GM21786 (cell line): Measurements from ENCODE around the gene PLEKHG3.

ENCODE experiments used
- ATAC-seq: cut with Tn5 transposase; IDR thresholded peaks from one replicate; pipeline ENCODE4 v1.9.1; 2021; ENCODE audit not compliant: unreplicated experiment

The PLEKHG3 gene

GRCh38 chr14:64725879-64726584 is 21.8 kb downstream of the PLEKHG3 start:
- no peak for ATAC-seq

- ATAC-seq = no peak
These were observed 22.3 kb downstream of the PLEKHG3 start for GRCh38 chr14:64726585-64726890.

DNA sequence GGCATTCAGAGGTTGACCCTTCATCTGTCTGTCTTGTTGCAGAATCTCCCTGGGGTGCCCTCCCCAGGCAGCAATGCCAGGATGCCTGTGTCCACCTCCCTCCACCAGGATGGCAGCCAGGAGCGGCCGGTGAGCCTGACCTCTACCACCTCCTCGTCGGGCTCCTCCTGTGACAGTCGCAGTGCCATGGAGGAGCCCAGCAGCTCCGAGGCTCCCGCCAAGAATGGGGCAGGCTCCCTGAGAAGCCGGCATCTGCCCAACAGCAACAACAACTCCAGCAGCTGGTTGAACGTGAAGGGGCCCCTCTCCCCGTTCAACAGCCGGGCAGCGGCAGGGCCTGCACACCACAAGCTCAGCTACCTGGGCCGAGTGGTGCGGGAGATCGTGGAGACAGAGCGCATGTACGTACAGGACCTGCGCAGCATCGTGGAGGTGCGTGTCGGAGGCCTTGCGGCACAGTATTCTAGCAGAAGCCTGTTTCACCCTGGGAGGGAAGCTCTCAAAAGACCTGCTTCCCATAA is 23.4 kb downstream of the PLEKHG3 start:
- no peak for ATAC-seq

- no peak for ATAC-seq
These were observed 23.9 kb downstream of the PLEKHG3 start for GRCh38 chr14:64728106-64728505.

GRCh38 chr14:64728856-64729255 is 24.6 kb downstream of the PLEKHG3 start:
- no peak for ATAC-seq

DNA sequence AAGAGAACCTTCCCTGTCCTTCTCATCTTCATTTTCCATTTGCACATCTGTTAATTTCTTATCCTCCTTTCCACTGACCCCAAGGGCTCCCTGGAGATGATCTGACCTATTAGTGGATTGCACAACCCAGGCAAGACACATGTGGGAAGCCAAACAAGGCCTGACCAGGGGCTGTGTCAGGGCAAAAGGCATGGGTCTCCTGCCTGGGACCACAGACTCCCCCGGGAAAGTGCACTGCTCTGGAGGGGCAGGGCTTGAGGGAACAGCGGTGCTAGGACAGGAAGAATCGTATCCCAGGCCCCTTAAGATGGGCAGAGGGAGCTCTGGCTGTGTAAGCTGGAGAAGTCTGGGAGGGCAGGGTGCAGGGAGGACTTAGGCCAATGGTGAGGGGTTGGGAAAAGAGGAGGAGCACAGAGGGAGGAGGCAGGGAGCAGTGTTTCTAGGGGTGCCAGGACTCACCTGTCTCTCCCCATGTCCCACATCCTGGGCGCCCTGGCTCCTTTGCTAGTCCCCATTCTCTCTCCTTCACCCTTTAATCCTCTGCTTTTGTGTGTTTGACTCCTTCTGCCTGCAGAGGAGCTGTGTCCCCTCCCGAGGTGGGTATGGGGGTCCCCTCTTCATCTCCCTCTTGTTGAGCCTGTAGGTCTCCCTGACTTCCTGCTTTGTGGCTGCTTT is 25.3 kb downstream of the PLEKHG3 start:
- ATAC-seq = no peak

- ATAC-seq = no peak
These were observed 25.8 kb downstream of the PLEKHG3 start for GRCh38 chr14:64730061-64730440.

- ATAC-seq = no peak
These were observed 26.5 kb downstream of the PLEKHG3 start for GRCh38 chr14:64730681-64731080.

DNA sequence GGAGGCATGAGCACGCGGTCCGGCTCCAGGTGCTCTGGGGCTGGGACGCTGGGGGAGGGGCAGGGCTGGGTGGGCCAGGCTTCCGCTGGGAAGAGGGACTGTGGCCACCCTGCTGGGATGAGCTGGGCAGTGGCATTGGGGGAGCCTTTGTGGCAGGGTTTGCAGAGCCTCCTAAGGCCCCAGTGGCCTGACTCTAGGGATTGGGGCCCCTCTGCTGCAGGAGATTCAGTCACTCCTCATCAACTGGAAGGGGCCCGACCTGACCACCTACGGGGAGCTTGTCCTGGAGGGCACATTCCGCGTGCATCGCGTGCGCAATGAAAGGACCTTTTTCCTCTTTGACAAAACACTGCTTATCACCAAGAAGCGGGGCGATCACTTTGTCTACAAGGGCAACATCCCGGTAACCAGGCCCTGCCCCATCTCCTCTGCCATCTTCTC is 26.9 kb downstream of the PLEKHG3 start:
- ATAC-seq = no peak

GRCh38 chr14:64732066-64732465 is 27.8 kb downstream of the PLEKHG3 start:
- no peak for ATAC-seq

- ATAC-seq = no peak
These were observed 28.4 kb downstream of the PLEKHG3 start for GRCh38 chr14:64732536-64733120.

DNA sequence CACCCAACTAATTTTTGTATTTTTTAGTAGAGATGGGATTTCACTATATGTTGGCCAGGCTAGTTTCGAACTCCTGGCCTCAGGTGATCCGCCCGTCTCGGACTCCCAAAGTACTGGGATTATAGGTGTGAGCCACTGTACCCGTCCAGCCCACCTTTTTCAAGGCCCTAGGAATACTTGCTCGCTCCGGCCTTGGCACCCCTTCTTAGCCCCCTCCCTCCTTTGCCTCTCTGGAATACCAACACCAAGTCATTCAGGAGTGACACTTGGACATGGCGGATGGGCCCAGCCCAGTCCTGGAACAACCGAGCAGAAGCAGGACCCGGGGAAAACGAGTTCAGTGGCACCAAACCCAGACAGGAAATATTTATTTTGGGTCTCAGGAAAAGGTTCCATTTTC is 29.1 kb downstream of the PLEKHG3 start:
- no peak for ATAC-seq

DNA sequence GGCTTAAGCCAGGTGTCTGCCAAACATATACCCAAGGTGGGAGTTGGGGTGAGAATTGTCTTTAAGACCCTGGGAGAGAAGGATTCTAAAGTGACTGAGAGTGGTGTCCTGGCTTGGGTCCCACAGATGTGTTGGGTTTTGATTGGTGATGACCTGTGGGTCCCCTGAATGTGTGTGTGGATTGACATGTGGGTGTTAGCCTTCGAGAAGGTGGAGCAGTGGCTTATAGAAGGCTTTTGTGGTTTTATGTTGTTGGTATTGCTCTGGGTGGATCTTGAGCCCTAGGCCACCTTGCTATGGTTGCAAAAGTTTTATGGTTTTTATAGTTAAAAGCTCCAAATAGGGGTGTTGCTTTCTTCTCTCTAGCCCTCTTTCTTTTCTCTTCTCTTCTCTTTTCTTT is 29.7 kb downstream of the PLEKHG3 start:
- ATAC-seq = no peak

DNA sequence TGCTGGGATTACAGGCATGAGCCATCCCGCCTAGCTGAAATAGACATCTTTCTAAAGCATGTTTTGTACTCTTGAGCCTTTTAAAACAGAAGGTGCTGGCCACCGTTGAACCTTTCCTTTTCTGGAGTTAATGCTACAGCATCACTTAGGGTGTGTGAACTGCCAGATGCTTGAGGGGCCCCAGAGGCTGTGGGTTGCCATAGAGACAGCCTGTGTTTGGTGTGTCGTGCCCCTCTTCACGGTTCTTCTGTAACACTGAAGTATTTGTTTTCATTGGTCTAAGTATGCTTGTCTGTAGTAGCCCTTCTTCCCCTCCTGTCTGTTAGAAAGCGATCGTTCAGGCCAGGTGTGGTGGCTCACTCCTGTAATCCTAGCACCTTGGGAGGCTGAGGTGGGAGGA is 30.8 kb downstream of the PLEKHG3 start:
- ATAC-seq = no peak

- ATAC-seq = no peak
These were observed 32.3 kb downstream of the PLEKHG3 start for GRCh38 chr14:64736271-64737169.

GRCh38 chr14:64737391-64738280 is 33.4 kb downstream of the PLEKHG3 start:
- no peak for ATAC-seq

GRCh38 chr14:64738281-64738804 is 34.1 kb downstream of the PLEKHG3 start:
- no peak for ATAC-seq

DNA sequence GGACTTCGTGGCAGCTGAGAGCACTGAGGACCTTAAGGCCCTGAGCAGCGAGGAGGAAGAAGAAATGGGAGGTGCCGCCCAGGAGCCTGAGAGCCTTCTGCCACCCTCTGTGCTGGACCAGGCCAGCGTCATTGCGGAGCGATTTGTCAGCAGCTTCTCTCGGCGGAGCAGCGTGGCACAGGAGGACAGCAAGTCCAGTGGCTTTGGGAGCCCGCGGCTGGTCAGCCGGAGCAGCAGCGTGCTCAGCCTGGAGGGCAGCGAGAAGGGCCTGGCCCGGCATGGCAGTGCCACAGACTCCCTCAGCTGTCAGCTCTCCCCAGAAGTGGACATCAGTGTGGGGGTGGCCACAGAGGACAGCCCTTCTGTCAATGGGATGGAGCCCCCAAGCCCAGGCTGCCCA is 37.0 kb downstream of the PLEKHG3 start:
- ATAC-seq = no peak

- ATAC-seq = no peak
These were observed 37.7 kb downstream of the PLEKHG3 start for GRCh38 chr14:64741961-64742360.

DNA sequence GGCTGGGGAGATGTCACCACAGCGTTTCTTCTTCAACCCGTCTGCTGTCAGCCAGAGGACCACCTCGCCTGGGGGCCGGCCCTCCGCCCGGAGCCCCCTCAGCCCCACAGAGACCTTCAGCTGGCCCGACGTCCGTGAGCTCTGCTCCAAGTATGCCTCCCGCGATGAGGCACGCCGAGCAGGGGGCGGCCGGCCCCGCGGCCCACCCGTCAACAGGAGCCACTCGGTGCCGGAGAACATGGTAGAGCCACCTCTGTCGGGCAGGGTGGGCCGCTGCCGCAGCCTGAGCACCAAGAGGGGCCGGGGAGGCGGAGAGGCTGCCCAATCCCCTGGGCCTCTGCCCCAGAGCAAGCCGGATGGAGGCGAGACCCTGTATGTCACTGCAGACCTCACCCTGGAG is 38.8 kb downstream of the PLEKHG3 start:
- ATAC-seq = no peak
